Right hindlimb (tissue), 1 donor: ENCODE data around the gene SEC14L1.

Source experiments
- DNase-seq: peaks from one replicate; pipeline ENCODE4 v3.0.0-alpha.2; 2018

Gene SEC14L1

GRCh38 chr17:77165577-77165976 lies 24.8 kb downstream of the SEC14L1 start:
- DNase-seq: no peak

- DNase-seq: no peak
Measured at GRCh38 chr17:77167472-77168306, 26.9 kb downstream of the SEC14L1 start.

GRCh38 chr17:77173104-77173503 lies 32.3 kb downstream of the SEC14L1 start:
- no peak for DNase-seq

DNA sequence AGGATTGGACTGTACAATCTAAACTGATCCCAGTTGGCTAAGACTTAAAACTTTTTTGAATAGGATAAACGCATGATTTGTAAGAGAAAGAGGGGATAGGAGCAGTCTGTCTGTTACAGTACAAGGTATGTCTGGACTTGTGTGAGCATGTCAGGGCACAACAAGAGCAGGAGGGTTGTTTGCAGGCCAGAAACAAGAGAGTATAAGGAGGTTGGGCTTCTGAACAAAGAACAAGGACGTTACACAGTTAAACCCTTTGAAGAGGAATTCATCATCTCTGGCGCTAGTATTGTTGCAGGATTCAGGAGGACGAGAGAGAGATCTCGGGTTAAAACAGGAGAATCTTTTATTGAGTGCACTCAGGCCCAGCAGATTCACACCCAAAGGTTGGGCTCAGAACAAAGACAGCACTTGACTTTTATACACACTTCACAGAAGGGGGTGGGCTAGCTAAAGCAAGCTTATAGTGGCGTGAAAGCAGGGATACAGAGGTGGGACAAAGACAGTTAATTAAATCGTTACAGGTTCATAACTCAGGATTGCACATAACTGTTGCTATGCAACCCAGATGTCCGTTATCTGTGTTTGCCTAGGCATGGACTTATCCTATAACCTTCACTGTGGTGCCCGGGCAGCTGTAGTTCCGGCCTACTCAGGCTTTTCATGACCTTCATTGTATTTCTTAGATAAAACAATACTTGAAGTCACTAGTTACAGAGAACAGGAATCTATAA lies 34.3 kb downstream of the SEC14L1 start:
- no peak for DNase-seq

DNA sequence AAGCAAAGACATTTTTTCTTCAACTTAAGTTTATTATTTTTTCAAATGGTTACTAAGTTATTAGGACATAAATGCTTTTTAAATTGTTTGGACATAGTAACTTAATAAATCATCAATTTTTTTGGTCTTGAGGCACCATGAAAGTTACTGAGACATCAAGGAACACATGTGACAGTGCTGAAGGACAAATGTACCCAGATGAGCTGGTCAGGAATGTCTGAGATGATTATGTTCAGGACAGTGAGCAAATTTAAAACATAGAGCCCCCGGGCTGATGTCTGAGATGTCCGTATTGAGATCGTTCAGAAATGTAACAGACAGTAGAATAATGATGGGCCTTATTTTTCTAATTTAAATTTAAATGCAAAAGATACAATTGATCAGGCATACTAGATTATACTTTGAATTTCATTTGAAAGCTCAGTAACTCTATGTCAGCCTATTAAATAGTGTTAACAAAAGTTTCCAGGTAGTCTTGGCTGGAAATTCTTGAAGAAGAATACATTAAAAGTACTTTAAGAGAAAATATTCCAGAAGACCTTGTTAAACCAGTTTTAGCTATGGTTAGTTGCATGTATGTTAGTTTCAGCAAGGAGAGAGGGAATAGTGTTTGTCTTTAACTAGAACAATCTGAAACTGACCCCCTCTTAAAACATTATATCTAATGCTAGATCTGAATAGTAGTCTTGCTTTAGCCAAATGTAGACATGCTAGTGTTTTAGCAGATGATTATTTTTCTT lies 36.4 kb downstream of the SEC14L1 start:
- DNase-seq: no peak

DNA sequence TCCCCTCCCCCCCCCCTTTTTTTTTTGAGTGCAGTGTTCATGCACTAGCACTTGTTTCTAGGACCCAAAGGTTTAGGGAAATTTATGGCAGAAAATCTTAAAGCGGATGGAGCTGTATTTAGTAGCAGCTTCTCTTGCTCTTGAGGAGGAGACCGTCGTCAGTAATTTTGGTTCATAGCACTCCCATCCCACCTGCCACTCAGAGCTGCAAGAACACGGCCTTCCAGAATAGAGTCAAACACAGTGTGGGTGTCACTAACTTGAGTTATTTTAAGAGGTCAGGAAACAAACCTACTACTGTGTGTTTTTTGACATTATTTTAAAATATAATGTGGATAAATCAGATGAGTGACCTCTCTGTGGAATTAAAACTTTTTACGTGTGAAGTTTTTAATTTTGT lies 37.3 kb downstream of the SEC14L1 start:
- no peak for DNase-seq

DNA sequence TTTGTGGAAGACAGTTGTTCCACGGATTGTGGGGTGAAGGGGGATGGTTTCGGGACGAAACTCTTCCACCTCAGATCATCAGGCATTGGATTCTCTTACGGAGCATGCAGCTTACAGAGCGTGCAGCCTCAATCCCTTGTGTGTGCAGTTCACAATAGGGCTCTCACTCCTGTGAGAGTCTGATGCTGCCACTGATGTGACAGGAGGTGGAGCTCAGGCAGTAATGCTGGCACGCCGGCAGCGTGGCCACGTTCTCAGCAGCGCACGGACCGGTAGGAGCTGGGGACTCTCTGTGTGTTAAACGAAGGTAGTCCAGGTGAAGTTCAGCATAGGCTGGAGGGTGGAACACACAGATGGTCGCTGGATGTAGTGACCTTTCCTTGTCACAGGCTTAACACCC lies 37.8 kb downstream of the SEC14L1 start:
- DNase-seq: no peak

DNA sequence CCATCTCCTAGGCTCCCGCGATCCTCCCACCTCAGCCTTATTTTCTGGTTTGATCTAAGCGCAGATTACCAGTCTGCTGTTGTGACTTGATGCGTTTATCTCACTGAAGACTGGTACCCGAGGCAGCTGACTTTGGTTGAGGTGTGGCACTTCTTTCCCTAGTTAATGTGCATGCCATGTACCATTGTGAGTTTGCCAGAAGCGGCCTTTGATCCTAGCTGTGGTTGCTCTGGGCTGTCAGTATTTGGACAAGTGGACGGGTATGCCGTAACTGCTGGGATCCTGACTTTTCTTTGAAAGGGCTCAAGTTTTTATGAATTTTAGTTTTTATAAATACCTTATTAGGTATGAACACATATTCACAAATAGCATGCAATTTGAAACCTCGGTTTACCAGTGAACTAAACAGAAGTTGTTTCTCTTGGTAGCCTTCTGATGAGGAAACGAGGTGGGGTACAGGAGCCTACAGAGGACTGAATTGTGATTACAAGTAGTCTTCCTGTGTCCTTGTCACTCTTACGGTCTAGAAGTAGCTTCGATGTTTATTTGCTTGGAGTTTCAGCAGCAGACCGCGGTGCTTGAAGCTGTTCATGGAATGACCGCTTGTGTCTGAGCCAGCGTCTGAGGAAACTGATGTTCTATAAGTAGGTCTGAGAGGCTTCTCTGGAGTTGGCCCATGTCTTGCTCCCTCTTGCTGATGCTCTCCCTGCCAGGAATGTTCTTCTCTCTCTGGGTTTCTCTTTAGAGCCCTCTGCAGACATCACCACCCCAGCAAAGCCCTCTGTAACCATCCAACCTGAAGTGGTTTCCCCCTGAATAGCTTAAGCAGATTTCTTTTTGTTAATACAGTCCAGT lies 40.0 kb downstream of the SEC14L1 start:
- no peak for DNase-seq

DNA sequence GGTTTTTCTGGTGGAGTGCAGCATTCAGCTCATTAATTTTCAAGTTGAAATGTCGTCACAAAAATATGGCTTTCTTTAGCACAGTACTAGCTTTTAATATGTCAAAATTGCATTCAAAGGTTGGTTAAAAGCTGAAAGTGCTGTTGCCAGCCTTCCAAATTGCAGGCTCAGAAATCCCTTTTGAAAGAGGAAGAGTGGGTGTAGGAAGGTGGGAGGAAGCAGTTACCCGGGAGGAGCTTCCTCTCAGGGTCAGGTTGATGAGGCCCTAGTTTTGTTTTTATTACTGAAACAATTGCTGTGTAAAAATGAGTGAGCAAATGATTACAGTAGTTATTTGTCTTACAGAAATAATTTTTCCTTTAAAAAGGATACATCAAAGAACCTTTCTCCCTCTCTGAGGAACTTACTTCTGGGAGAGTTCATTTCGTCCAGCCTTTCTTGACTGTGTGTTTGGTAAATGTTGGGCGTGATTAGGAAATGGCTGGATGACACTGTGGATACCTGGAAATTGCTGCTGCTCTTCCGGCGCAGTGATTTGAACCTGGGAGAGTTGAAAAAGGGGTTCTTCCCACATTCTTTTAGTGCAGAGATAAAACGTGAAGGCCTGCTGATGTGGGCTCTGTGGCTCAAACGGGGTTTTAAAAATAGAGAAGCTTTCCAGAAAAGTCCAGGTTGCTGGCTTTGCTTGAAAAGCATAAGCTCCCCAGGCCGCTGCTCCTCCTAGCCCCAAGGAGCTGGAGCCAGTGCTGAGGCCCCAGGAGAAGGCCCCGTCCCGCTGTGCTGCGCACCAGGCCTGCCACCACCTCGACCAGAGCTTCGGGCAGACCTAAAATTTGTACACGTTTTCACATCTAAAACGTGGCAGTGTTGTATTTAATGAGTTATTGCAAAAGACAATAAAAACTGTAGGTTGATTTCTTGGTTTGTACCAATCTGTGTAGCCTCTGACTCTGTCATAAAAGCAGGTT lies 41.7 kb downstream of the SEC14L1 start:
- DNase-seq: no peak

DNA sequence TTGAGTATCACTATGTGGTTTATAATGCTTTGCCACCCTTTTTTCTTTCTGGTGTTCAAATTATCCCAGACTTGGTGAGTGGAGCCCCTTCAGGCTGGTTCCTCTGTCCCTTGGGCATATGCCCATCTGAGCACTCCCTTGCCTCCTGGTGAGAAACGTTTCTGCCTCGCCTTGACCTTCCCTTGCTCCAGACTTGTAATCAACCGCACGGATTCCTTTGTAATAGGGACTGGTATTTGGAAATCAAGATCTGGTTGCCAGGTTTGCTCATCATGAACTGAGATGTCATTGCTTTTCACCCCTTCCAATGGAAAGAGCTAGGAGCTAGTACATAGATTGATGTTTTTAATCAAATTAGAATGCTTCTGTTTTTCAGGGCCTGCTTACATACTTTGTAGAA lies 43.7 kb downstream of the SEC14L1 start:
- no peak for DNase-seq

GRCh38 chr17:77185137-77185536 lies 44.4 kb downstream of the SEC14L1 start:
- no peak for DNase-seq

DNA sequence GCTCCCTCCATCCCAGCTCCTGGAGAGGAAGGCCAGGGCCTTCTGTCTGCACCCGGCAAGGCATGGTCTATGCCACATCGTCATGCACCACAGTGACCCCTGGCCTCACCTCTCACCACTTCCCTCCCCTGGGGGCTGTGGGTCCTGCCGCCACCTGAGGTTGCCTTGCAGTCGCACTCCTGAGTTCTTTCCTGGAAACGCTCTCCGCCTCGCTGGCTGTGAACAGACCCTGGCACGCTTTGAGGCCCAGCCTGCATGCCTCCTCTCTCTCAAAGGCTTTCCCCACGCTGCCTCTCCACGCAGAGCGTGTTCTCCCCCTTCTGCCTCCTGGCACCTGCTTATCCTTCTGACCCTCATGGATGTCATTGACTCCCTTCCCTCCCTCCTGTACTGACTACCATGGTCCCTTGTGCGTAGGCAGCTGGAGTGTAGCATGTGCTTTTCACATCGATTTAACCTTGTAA lies 45.4 kb downstream of the SEC14L1 start:
- peak; percentile 33 for DNase-seq

GRCh38 chr17:77188084-77189066 lies 47.6 kb downstream of the SEC14L1 start:
- no peak for DNase-seq

GRCh38 chr17:77189148-77189547 lies 48.4 kb downstream of the SEC14L1 start:
- no peak for DNase-seq

- no peak for DNase-seq
Measured at GRCh38 chr17:77190576-77190975, 49.8 kb downstream of the SEC14L1 start.

GRCh38 chr17:77191244-77191643 lies 50.5 kb downstream of the SEC14L1 start:
- no peak for DNase-seq

DNA sequence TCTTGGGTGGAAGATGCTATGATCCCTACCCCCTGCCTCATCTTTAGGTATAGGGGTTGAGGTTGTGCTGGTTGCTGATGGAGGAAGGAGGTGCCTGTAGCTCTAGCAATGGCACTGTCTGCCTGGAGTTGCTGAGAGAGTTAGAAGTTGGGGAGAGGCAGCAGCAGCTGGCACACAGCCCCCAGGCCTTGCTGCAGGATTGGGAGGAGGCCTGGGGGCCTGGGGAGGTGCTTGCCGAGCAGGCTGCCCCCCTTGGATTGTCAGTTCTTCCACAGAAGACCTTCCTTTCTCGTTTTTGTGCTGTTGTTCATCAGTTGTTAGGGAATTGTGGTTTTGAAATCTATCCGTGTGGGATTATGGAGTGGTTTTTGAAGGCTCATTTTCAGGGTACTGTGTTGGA lies 52.9 kb downstream of the SEC14L1 start:
- DNase-seq: no peak

DNA sequence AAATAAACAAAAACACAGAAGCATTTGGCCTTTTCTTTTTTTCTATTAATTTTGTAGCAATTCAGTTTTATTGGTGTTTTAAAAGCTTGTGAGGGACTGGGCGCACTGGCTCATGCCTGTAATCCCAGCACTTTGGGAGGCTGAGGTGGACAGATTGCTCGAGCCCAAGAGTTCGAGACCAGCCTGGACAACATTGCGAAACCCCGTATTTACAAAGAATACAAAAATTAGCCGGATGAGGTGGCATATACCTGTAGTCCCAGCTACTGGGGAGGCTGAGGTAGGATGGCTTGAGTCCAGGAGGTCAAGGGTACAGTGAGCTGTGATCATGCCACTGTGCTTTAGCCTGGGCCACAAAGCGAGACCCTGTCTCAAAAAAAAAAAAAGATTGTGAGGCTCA lies 53.4 kb downstream of the SEC14L1 start:
- DNase-seq: no peak

- no peak for DNase-seq
Measured at GRCh38 chr17:77196251-77196650, 55.5 kb downstream of the SEC14L1 start.

DNA sequence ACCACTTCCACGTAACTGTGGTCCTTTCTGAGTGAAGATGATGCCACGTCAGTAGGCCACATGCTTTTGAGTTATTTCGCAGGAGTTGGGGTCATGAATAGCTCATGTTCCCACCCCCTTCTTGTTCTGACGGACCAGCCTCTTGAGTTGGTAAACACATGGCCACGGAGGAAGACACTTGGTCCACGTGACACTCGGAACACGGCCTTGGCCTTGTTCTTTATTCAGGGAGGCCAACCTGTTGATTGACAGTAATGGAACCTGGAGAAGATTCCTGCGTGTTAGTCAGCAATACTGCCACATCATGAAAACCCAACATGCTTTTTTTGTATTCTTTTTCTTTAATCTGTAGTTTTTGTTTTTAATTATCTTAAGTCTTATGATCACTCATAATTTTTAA lies 56.3 kb downstream of the SEC14L1 start:
- no peak for DNase-seq
